CD4-positive, alpha-beta memory T cell (primary cell): Measurements from ENCODE around the gene STXBP1. TPM values are rescaled to one million over a fixed set of nuclear protein-coding genes. Genes with fewer than 3 reads are reported as not detected.

Experiments
- CTCF ChIA-PET: fragments of 350-600 bp; sonication (Branson Sonifier 250); formaldehyde crosslinking; loops from one replicate; lab custom pipeline; 2021; ENCODE audit warnings: inconsistent platforms; ENCODE audit not compliant: partially characterized antibody; lab: Charles Lee
- POLR2A ChIA-PET: fragments of 350-600 bp; sonication (Branson Sonifier 250); formaldehyde crosslinking; loops from one replicate; lab custom pipeline; 2021; ENCODE audit not compliant: partially characterized antibody; lab: Charles Lee
- DNase-seq, 5 donors: peaks; one replicate each; pipeline versions ENCODE4 v3.0.0 to v3.0.0-alpha.2; 2020 to 2022; ENCODE audit warnings: mixed read lengths in 1 of 5
- H3K27ac ChIP-seq: one replicate; pipeline ENCODE4 v1.7.0; 2013; ENCODE audit warnings: low read depth, low read length
- H3K27me3 ChIP-seq: 2 replicates; pipeline ENCODE4 v1.7.0; 2013; ENCODE audit warnings: mild to moderate bottlenecking, low read length, moderate library complexity; ENCODE audit not compliant: insufficient read depth
- H3K36me3 ChIP-seq: 2 replicates; pipeline ENCODE4 v1.7.0; 2013; ENCODE audit warnings: mild to moderate bottlenecking, low read length, moderate library complexity; ENCODE audit not compliant: insufficient read depth
- H3K4me1 ChIP-seq: 2 replicates; pipeline ENCODE4 v1.7.0; 2013; ENCODE audit warnings: mild to moderate bottlenecking, low read length, moderate library complexity; ENCODE audit not compliant: insufficient read depth
- H3K4me3 ChIP-seq, 2 donors: one replicate each; pipeline ENCODE4 v1.7.0; 2013; ENCODE audit warnings: low read length in 2 of 2, mild to moderate bottlenecking in 1 of 2
- H3K9me3 ChIP-seq, 2 donors: one replicate each; pipeline ENCODE4 v1.7.0; 2013; ENCODE audit warnings: low read length in 2 of 2, control low read depth in 1 of 2; ENCODE audit not compliant: control insufficient read depth in 1 of 2
- H3K27ac Mint-ChIP-seq, 7 donors: one replicate each; pipeline ENCODE4 v1.8.0; 2020 to 2021; ENCODE audit warnings: mixed read lengths in 7 of 7, mild to moderate bottlenecking in 6 of 7, inconsistent platforms in 3 of 7, moderate library complexity in 3 of 7
- H3K27me3 Mint-ChIP-seq, 2 donors: one replicate each; pipeline ENCODE4 v1.8.0; 2020 to 2021; ENCODE audit warnings: mixed read lengths in 2 of 2
- H3K36me3 Mint-ChIP-seq, 2 donors: one replicate each; pipeline ENCODE4 v1.8.0; 2020 to 2021; ENCODE audit warnings: mixed read lengths in 2 of 2, inconsistent platforms in 1 of 2, mild to moderate bottlenecking in 1 of 2
- H3K4me1 Mint-ChIP-seq, 4 donors: one replicate each; pipeline ENCODE4 v1.8.0; 2020 to 2021; ENCODE audit warnings: mixed read lengths in 4 of 4, mild to moderate bottlenecking in 1 of 4
- H3K4me3 Mint-ChIP-seq, 8 donors: one replicate each; pipeline ENCODE4 v1.8.0; 2020 to 2021; ENCODE audit warnings: mixed read lengths in 8 of 8, mild to moderate bottlenecking in 7 of 8, moderate library complexity in 6 of 8, inconsistent platforms in 3 of 8
- H3K9me3 Mint-ChIP-seq, 8 donors: one replicate each; pipeline ENCODE4 v1.8.0; 2020 to 2021; ENCODE audit warnings: mixed read lengths in 8 of 8, mild to moderate bottlenecking in 5 of 8, inconsistent platforms in 3 of 8, moderate library complexity in 1 of 8
- intact Hi-C: fragments of 100-400 bp; cut with micrococcal nuclease; formaldehyde crosslinking; loops from one replicate; pipeline ENCODE4 v1.15.1; 2023
- polyA plus RNA-seq, 2 donors: library from polyadenylated mRNA; unstranded; fragments of 300-500 nt; fragmentation: Illumina TruSeq; gene quantifications; one replicate each; pipeline ENCODE4 v1.2.3, GENCODE V29; 2021
- total RNA-seq, 2 experiments: library from RNA; stranded (reverse); gene quantifications; one replicate each; pipeline ENCODE4 v1.2.3, GENCODE V29; 2021

The STXBP1 gene
- total and polyA plus RNA-seq, 4 experiments from 2014 or later: 4.8 to 20.9 (median 12.7) TPM

- CTCF ChIA-PET: interaction anchor here (1.2 to 1.6 kb wide), 3 partner anchors 16 to 110 kb away, joined by 3 to 4 read pairs (median 3); partner anchors contain the start of gene TOR2A
- H3K4me1 Mint-ChIP-seq: peaks cover 5 to 18% (median 10%) of the 10 kb centered on the region in 4 donors
- H3K27me3 Mint-ChIP-seq: peaks cover 0 to 2% of the 10 kb centered on the region in 2 donors
- H3K9me3 Mint-ChIP-seq: no peaks in the 10 kb centered on the region
- H3K36me3 ChIP-seq: no peaks in the 10 kb centered on the region
- intact Hi-C loops: no loop called here
- peak overlapping the region in 2 of 7 donors; percentile 37 to 87 for H3K27ac Mint-ChIP-seq
- no peak overlapping the region for H3K4me3 ChIP-seq
- peak overlapping the region in 7 of 8 donors; percentile 5 to 88 (median 71) for H3K4me3 Mint-ChIP-seq
- H3K36me3 Mint-ChIP-seq: no peaks in the 10 kb centered on the region
- no peaks in the 10 kb centered on the region for H3K27me3 ChIP-seq
- H3K27ac ChIP-seq: no peak overlapping the region
- no peaks in the 10 kb centered on the region for H3K9me3 ChIP-seq
- POLR2A ChIA-PET: no interaction called here
- peaks cover 7% of the 10 kb centered on the region for H3K4me1 ChIP-seq
- no peak for DNase-seq
Observed at GRCh38 chr9:127700140-127700539, 88.1 kb downstream of the STXBP1 start.

GRCh38 chr9:127700594-127701255 is 88.6 kb downstream of the STXBP1 start:
- ChIA-PET CTCF (interaction anchor here (1.2 to 1.6 kb wide), 3 partner anchors 16 to 110 kb away, joined by 3 to 4 read pairs (median 3); partner anchors contain the start of gene TOR2A), POLR2A (no interaction called here)
- no peak overlapping the region for H3K27ac ChIP-seq
- Mint-ChIP-seq H3K4me1 (peaks cover 5 to 18% (median 10%) of the 10 kb centered on the region in 4 donors), H3K9me3 (no peaks in the 10 kb centered on the region), H3K4me3 (peak overlapping the region in 2 of 8 donors; percentile 36 to 38), H3K27me3 (peaks cover 0 to 2% of the 10 kb centered on the region in 2 donors), H3K36me3 (no peaks in the 10 kb centered on the region), H3K27ac (peak overlapping the region in 1 of 7 donors; percentile 37)
- no peaks in the 10 kb centered on the region for H3K36me3 ChIP-seq
- H3K4me1 ChIP-seq: peaks cover 7% of the 10 kb centered on the region
- no peak overlapping the region for H3K4me3 ChIP-seq
- H3K27me3 ChIP-seq: no peaks in the 10 kb centered on the region
- no peaks in the 10 kb centered on the region for H3K9me3 ChIP-seq
- no peak for DNase-seq
- intact Hi-C loops: no loop called here

- Mint-ChIP-seq H3K27me3 (peaks cover 0 to 2% of the 10 kb centered on the region in 2 donors), H3K36me3 (no peaks in the 10 kb centered on the region), H3K9me3 (peaks cover 0 to 1% (median 0%) of the 10 kb centered on the region in 8 donors), H3K4me1 (peaks cover 10 to 32% (median 16%) of the 10 kb centered on the region in 4 donors), H3K27ac (peak overlapping the region in 1 of 7 donors; percentile 69), H3K4me3 (no peak overlapping the region)
- no peaks in the 10 kb centered on the region for H3K36me3 ChIP-seq
- peaks cover 16% of the 10 kb centered on the region for H3K4me1 ChIP-seq
- CTCF ChIA-PET: interaction anchor here (0.7 kb wide), 1 partner anchor 78 kb away, joined by 3 read pairs; no protein-coding TSS in a partner anchor
- POLR2A ChIA-PET: interaction anchor here (1.0 to 1.6 kb wide), 2 partner anchors 11 to 13 kb away, joined by 3 to 5 read pairs; partner anchors contain the start of genes PTRH1 and TTC16
- no peaks in the 10 kb centered on the region for H3K9me3 ChIP-seq
- no peaks in the 10 kb centered on the region for H3K27me3 ChIP-seq
- intact Hi-C loops: no loop called here
- no peak for DNase-seq
- no peak overlapping the region for H3K4me3 ChIP-seq
- no peak overlapping the region for H3K27ac ChIP-seq
Observed at GRCh38 chr9:127703289-127703946, 91.3 kb downstream of the STXBP1 start.

GRCh38 chr9:127705577-127706379 is 93.7 kb downstream of the STXBP1 start:
- H3K4me3 ChIP-seq: no peak overlapping the region
- POLR2A ChIA-PET: no interaction called here
- intact Hi-C loops: no loop called here
- Mint-ChIP-seq H3K4me1 (peaks cover 7 to 21% (median 13%) of the 10 kb centered on the region in 4 donors), H3K27ac (peak overlapping the region in 1 of 7 donors; percentile 42), H3K9me3 (peaks cover 0 to 1% (median 0%) of the 10 kb centered on the region in 8 donors), H3K36me3 (no peaks in the 10 kb centered on the region), H3K4me3 (no peak overlapping the region), H3K27me3 (no peaks in the 10 kb centered on the region)
- H3K27me3 ChIP-seq: no peaks in the 10 kb centered on the region
- H3K36me3 ChIP-seq: no peaks in the 10 kb centered on the region
- no peak overlapping the region for H3K27ac ChIP-seq
- CTCF ChIA-PET: interaction anchor here (0.9 to 1.6 kb wide), 3 partner anchors 29 to 180 kb away, joined by 3 to 5 read pairs (median 4); partner anchors contain the start of gene TOR2A
- no peaks in the 10 kb centered on the region for H3K9me3 ChIP-seq
- peaks cover 12% of the 10 kb centered on the region for H3K4me1 ChIP-seq
- DNase-seq: no peak

- ChIA-PET POLR2A (interaction anchor here (0.8 kb wide), 1 partner anchor 28 kb away, joined by 3 read pairs; the partner anchor contains the start of gene TOR2A), CTCF (interaction anchor here (0.7 to 1.6 kb wide), 2 partner anchors 28 to 162 kb away, joined by 3 to 5 read pairs; partner anchors contain the start of gene TOR2A)
- Histone ChIP-seq H3K27ac (no peak within 1 kb of the TSS), H3K4me3 (no peak within 1 kb of the TSS), H3K27me3 (no peaks in the 10 kb centered on the region), H3K4me1 (peaks cover 22% of the 10 kb centered on the region), H3K36me3 (no peaks in the 10 kb centered on the region), H3K9me3 (no peaks in the 10 kb centered on the region)
- H3K27me3 Mint-ChIP-seq: no peaks in the 10 kb centered on the region
- no peaks in the 10 kb centered on the region for H3K36me3 Mint-ChIP-seq
- DNase-seq: no peak
- peaks cover 12 to 30% (median 22%) of the 10 kb centered on the region in 4 donors for H3K4me1 Mint-ChIP-seq
- H3K27ac Mint-ChIP-seq: peak within 1 kb of the TSS in 5 of 7 donors; percentile 20 to 74 (median 52)
- H3K9me3 Mint-ChIP-seq: peaks cover 0 to 1% (median 0%) of the 10 kb centered on the region in 8 donors
- intact Hi-C loops: loop anchor here (1.0 kb wide), 1 partner anchor 27 kb away; no protein-coding TSS in a partner anchor
- H3K4me3 Mint-ChIP-seq: no peak within 1 kb of the TSS
Observed at GRCh38 chr9:127706836-127707241, 94.8 kb downstream of the STXBP1 start, which contains the start of gene CFAP157. Gene CFAP157, plus strand, starts transcription at chr9:127706988. Its CDS starts 44 bp downstream, at chr9:127707032.

- H3K27ac ChIP-seq: no peak overlapping the region
- Mint-ChIP-seq H3K4me3 (no peak overlapping the region), H3K9me3 (peaks cover 0 to 1% (median 0%) of the 10 kb centered on the region in 8 donors), H3K27me3 (no peaks in the 10 kb centered on the region), H3K4me1 (peaks cover 12 to 30% (median 22%) of the 10 kb centered on the region in 4 donors), H3K27ac (peak overlapping the region in 4 of 7 donors; percentile 21 to 74 (median 61)), H3K36me3 (no peaks in the 10 kb centered on the region)
- H3K27me3 ChIP-seq: no peaks in the 10 kb centered on the region
- intact Hi-C loops: loop anchor here (1.0 kb wide), 1 partner anchor 27 kb away; no protein-coding TSS in a partner anchor
- peak; percentile 42 to 60 (median 59) for DNase-seq
- H3K36me3 ChIP-seq: no peaks in the 10 kb centered on the region
- POLR2A ChIA-PET: interaction anchor here (1.0 to 1.7 kb wide), 2 partner anchors 8 to 27 kb away, joined by 3 to 7 read pairs; partner anchors contain the start of genes PTRH1, TOR2A and TTC16
- CTCF ChIA-PET: interaction anchor here (1.0 to 1.7 kb wide), 6 partner anchors 8 to 214 kb away, joined by 3 to 6 read pairs (median 4); partner anchors contain the start of genes PTRH1, TOR2A and TTC16
- peaks cover 22% of the 10 kb centered on the region for H3K4me1 ChIP-seq
- no peak overlapping the region for H3K4me3 ChIP-seq
- H3K9me3 ChIP-seq: no peaks in the 10 kb centered on the region
Observed at GRCh38 chr9:127707766-127708165, 95.7 kb downstream of the STXBP1 start.
